LNCAP (cell line): ENCODE measurements around the gene SLC17A3.

Source experiments
- TF ChIP-seq, protein P1 (sequence below): fragments of 450-650 bp; IDR thresholded peaks from 2 replicates; pipeline ENCODE4 v1.5.1; 2017; ENCODE audit warnings: mild to moderate bottlenecking

The SLC17A3 gene

DNA sequence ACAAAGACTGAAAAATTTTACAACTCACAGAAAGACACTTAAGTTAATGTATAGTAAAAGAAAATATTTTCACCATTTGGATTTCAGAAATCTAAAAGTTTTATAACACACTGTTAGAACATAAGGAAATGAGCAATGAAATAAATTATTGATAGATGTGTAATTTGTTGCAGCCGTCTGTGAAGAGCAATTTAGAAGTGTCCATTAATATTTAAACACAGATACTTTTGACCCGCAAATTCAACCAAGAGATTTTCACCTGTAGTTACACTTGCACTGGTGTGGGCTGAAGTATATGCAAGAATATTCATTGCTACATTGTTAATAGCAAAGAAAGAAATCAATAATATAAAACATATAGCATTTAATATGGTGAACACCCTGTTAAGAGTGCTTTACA lies 14.6 kb upstream of the SLC17A3 start:
- TF ChIP-seq, protein P1, sequence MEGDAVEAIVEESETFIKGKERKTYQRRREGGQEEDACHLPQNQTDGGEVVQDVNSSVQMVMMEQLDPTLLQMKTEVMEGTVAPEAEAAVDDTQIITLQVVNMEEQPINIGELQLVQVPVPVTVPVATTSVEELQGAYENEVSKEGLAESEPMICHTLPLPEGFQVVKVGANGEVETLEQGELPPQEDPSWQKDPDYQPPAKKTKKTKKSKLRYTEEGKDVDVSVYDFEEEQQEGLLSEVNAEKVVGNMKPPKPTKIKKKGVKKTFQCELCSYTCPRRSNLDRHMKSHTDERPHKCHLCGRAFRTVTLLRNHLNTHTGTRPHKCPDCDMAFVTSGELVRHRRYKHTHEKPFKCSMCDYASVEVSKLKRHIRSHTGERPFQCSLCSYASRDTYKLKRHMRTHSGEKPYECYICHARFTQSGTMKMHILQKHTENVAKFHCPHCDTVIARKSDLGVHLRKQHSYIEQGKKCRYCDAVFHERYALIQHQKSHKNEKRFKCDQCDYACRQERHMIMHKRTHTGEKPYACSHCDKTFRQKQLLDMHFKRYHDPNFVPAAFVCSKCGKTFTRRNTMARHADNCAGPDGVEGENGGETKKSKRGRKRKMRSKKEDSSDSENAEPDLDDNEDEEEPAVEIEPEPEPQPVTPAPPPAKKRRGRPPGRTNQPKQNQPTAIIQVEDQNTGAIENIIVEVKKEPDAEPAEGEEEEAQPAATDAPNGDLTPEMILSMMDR, result no peak

DNA sequence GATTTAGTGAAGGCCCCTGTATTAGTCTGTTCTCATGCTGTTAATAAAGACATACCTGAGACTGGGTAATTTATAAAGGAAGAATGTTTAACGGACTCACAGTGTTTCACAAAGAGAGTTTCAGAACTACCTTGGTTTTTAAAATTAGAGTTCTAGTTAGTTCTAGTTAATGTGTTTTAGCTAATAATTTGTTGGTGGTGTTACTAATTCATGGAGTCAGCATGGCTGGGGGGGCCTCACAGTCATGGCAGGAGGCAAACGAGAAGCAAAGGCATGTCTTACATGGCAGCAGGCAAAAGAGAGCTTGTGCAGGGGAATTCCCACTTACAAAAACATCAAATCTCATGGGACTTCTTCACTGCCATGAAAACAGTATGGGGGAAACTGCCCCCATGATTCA lies 12.0 kb upstream of the SLC17A3 start:
- TF ChIP-seq, protein P1, result no peak

DNA sequence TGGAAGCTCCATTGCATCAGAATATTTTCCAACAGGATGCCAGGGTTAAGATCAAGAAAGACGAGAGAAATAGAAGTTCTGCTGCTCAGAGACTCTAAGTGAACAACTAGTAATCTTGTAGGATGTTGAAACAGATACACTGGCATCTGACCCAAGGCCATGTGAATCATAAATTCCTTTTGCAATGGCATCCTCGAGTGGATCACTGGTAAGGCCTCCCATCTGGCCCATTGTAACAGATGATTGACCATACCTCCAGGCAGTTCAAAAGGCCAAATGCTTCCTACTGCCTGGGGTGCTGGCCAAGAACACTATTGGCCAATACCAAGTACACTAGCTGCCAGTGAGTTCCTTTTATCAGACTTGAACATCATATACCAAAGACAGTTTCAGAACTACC lies 9.9 kb upstream of the SLC17A3 start:
- TF ChIP-seq, protein P1, result no peak

DNA sequence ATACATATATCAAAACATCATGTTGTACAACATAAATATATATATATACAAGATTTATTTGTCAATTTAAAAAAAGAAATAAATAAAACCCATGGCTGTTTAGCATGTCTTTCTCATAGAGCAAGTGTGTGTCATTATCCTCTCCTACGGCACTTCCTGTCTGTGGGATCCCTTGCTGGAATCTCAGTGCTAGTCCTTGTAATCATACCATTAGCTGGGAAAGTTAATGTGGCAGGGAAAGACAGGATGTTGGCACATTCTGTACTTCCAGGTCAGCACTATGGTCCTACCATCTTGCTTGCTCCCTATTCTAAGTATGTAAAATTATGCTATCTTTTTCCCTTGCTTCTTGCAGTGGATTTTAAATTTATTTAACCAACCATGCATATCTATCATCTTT lies 9.5 kb upstream of the SLC17A3 start:
- TF ChIP-seq, protein P1, result no peak

DNA sequence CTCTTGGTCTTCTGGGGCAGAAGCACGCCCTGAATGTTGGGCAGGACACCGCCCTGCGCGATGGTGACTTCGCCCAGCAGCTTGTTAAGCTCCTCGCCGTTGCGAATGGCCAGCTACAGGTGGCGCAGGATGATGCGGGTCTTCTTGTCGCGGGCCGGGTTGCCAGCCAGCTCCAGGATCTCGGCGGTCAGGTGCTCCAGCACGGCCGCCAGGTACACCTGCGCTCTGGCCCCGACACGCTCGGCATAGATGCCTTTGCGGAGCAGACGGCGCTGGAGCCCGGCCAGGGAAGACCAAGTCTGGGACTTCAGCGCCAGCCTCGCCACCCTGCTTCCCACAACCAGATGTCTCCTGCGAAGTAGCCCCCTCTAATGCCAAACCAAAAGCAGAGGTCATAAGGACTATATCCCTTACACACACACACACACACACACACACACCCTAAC lies 8.0 kb upstream of the SLC17A3 start:
- TF ChIP-seq, protein P1, result no peak

DNA sequence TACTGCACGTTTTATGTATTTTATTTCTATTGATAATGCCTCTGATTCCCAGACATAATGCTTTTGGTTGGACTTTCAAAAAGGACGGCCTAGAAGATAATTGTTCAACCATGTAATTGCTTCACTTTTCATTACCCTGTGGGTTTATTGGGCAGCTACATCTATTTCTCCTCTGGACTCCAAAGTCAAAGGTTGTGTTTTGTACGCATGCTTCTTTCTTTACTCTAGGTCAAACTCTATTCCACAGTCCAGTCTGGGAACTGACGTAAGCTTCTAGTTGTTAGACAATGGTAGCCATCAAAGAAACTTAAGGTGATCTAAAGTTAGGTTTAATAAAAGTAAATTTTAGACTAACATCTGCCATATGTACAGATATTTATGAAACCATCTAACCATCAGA lies 6.6 kb upstream of the SLC17A3 start:
- TF ChIP-seq, protein P1, result no peak

DNA sequence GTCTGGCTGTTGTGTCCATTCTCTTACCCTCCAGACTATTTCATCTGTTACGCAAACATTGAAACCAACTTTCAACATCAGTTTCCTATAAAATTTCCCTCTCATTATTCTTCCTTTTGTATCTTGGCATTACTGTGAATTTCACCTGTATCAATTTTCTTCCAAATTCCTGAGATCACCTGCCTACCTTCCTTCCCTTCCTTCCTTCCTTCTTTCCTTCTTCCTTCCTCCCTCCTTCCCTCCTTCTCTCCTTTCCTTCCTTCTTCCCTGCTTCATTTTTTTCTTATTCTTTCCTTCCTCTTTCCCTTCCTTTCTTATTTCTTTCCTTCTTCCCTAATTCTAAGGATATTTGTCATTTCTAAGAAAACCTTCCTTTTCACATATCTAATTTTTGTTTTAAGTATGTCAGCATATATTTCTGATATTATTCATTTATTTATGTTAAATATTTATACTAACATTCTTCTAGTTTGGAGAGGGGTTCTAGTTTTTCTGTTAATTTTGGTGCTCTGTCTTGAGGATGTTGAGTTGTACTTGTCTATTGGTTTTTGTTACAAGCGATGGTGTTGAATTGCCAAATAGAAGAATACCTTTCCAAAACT lies 4.8 kb upstream of the SLC17A3 start:
- TF ChIP-seq, protein P1, result no peak
